Measurements from ENCODE around the gene PSMB8.

Gene PSMB8

GRCh38 chr6:32853541-32854375, 9.9 kb upstream of the PSMB8 start, which contains the start of the genes PSMB9 and TAP1:
TSS of gene PSMB9 (plus strand) at chr6:32854192. CDS start at chr6:32854230, 38 bp downstream.
TSS of gene TAP1 (minus strand) at chr6:32853704. CDS start at chr6:32853636, 68 bp downstream.
- Histone ChIP-seq H3K4me3 (ENCODE audit: low read depth, low read length, poor library complexity, severe bottlenecking) (peak within 1 kb of the TSS; percentile 77), H3K36me3 (ENCODE audit: insufficient read depth, low read length) (peaks cover 42% of the 10 kb centered on the region), H3K27me3 (ENCODE audit: insufficient read depth, low read length) (no peaks in the 10 kb centered on the region), H3K27ac (ENCODE audit: low read depth, low read length, poor library complexity, severe bottlenecking) (peak within 1 kb of the TSS; percentile 76), H3F3A (ENCODE audit: insufficient read depth, low read length) (no peaks in the 10 kb centered on the region), H3K9ac (ENCODE audit: low read length) (peak within 1 kb of the TSS; percentile 84), H3K9me2 (ENCODE audit: low read depth, low read length) (no peaks in the 10 kb centered on the region), H3K4me1 (ENCODE audit: insufficient read depth, low read length, severe bottlenecking) (peaks cover 33% of the 10 kb centered on the region), H2AFZ (ENCODE audit: low read length) (no peak within 1 kb of the TSS), H3K9me3 (ENCODE audit: low read length) (no peaks in the 10 kb centered on the region), H3K4me2 (ENCODE audit: low read length) (peak within 1 kb of the TSS; percentile 98), H4K20me1 (ENCODE audit: insufficient read depth, low read length) (no peaks in the 10 kb centered on the region), H3K79me2 (ENCODE audit: insufficient read depth, low read length) (no peaks in the 10 kb centered on the region)
- TF ChIP-seq EZH2 (IDR thresholded peaks at IDR 0.05; ENCODE audit: borderline replicate concordance, low read length), result no peak
- TF ChIP-seq, protein P1, sequence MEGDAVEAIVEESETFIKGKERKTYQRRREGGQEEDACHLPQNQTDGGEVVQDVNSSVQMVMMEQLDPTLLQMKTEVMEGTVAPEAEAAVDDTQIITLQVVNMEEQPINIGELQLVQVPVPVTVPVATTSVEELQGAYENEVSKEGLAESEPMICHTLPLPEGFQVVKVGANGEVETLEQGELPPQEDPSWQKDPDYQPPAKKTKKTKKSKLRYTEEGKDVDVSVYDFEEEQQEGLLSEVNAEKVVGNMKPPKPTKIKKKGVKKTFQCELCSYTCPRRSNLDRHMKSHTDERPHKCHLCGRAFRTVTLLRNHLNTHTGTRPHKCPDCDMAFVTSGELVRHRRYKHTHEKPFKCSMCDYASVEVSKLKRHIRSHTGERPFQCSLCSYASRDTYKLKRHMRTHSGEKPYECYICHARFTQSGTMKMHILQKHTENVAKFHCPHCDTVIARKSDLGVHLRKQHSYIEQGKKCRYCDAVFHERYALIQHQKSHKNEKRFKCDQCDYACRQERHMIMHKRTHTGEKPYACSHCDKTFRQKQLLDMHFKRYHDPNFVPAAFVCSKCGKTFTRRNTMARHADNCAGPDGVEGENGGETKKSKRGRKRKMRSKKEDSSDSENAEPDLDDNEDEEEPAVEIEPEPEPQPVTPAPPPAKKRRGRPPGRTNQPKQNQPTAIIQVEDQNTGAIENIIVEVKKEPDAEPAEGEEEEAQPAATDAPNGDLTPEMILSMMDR (IDR thresholded peaks at IDR 0.05; ENCODE audit: low read length), result peak; percentile 80

GRCh38 chr6:32852844-32853540, 9.1 kb upstream of the PSMB8 start:
- Histone ChIP-seq H3K27ac (ENCODE audit: low read depth, low read length, poor library complexity, severe bottlenecking) (peak overlapping the region; percentile 55), H3K9me3 (ENCODE audit: low read length) (no peaks in the 10 kb centered on the region), H3K4me3 (ENCODE audit: low read depth, low read length, poor library complexity, severe bottlenecking) (peak overlapping the region; percentile 77), H3K4me2 (ENCODE audit: low read length) (peak overlapping the region; percentile 98), H3K9ac (ENCODE audit: low read length) (peak overlapping the region; percentile 84), H3K79me2 (ENCODE audit: insufficient read depth, low read length) (no peaks in the 10 kb centered on the region), H3K4me1 (ENCODE audit: insufficient read depth, low read length, severe bottlenecking) (peaks cover 33% of the 10 kb centered on the region), H3F3A (ENCODE audit: insufficient read depth, low read length) (no peaks in the 10 kb centered on the region), H3K27me3 (ENCODE audit: insufficient read depth, low read length) (no peaks in the 10 kb centered on the region), H2AFZ (ENCODE audit: low read length) (no peak overlapping the region), H4K20me1 (ENCODE audit: insufficient read depth, low read length) (no peaks in the 10 kb centered on the region), H3K36me3 (ENCODE audit: insufficient read depth, low read length) (peaks cover 42% of the 10 kb centered on the region), H3K9me2 (ENCODE audit: low read depth, low read length) (no peaks in the 10 kb centered on the region)
- TF ChIP-seq, protein P1 (IDR thresholded peaks at IDR 0.05; ENCODE audit: low read length), result no peak
- no peak for TF ChIP-seq EZH2 (IDR thresholded peaks at IDR 0.05; ENCODE audit: borderline replicate concordance, low read length)

- no peaks in the 10 kb centered on the region for H3K9me2 ChIP-seq (ENCODE audit: low read depth, low read length)
- H2AFZ ChIP-seq (ENCODE audit: low read length), result no peak overlapping the region
- H3K27me3 ChIP-seq (ENCODE audit: insufficient read depth, low read length), result no peaks in the 10 kb centered on the region
- peak overlapping the region; percentile 98 for H3K4me2 ChIP-seq (ENCODE audit: low read length)
- no peak for TF ChIP-seq EZH2 (IDR thresholded peaks at IDR 0.05; ENCODE audit: borderline replicate concordance, low read length)
- TF ChIP-seq, protein P1 (IDR thresholded peaks at IDR 0.05; ENCODE audit: low read length), result no peak
- H3K4me3 ChIP-seq (ENCODE audit: low read depth, low read length, poor library complexity, severe bottlenecking), result peak overlapping the region; percentile 77
- peaks cover 41% of the 10 kb centered on the region for H3K36me3 ChIP-seq (ENCODE audit: insufficient read depth, low read length)
- H3K9ac ChIP-seq (ENCODE audit: low read length), result peak overlapping the region; percentile 84
- no peaks in the 10 kb centered on the region for H3K79me2 ChIP-seq (ENCODE audit: insufficient read depth, low read length)
- no peaks in the 10 kb centered on the region for H3K9me3 ChIP-seq (ENCODE audit: low read length)
- H4K20me1 ChIP-seq (ENCODE audit: insufficient read depth, low read length), result no peaks in the 10 kb centered on the region
- no peaks in the 10 kb centered on the region for H3F3A ChIP-seq (ENCODE audit: insufficient read depth, low read length)
- H3K27ac ChIP-seq (ENCODE audit: low read depth, low read length, poor library complexity, severe bottlenecking), result peak overlapping the region; percentile 55
- H3K4me1 ChIP-seq (ENCODE audit: insufficient read depth, low read length, severe bottlenecking), result peaks cover 33% of the 10 kb centered on the region
These were observed 8.4 kb upstream of the PSMB8 start for GRCh38 chr6:32852018-32852843.

Measured in OCI-LY1 (cell line).